GM12874 (cell line): ENCODE results near the gene IGSF21.
A peak's percentile ranks its signal among the peaks of the same experiment; 100 is the strongest.

Experiments used
- TF ChIP-seq, protein P1 (sequence below): IDR thresholded peaks from 2 replicates; pipeline ENCODE4 v1.5.1; 2011; ENCODE audit warnings: low read depth, mild to moderate bottlenecking, control low read depth, low read length, moderate library complexity; ENCODE audit not compliant: insufficient read depth

IGSF21 gene

DNA sequence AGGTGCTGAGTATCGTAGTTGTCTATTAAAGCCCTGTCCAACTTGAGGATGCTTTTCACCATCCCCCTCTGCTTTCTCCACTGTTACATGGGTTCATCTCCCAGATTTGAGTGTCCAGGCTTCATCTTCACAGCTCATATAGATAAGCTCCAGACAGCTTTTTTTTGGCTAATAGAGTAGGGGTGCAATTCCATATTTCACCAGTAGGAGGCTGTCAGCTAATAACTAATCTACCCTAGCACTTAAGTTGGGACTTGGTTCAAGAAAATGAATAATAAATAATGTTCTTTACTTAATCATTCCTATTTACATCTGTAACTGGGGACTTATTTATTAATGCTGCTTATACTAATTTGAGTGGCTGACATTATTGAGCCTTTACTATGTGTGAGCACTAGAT lies 124.5 kb downstream of the IGSF21 start:
- TF ChIP-seq, protein P1, sequence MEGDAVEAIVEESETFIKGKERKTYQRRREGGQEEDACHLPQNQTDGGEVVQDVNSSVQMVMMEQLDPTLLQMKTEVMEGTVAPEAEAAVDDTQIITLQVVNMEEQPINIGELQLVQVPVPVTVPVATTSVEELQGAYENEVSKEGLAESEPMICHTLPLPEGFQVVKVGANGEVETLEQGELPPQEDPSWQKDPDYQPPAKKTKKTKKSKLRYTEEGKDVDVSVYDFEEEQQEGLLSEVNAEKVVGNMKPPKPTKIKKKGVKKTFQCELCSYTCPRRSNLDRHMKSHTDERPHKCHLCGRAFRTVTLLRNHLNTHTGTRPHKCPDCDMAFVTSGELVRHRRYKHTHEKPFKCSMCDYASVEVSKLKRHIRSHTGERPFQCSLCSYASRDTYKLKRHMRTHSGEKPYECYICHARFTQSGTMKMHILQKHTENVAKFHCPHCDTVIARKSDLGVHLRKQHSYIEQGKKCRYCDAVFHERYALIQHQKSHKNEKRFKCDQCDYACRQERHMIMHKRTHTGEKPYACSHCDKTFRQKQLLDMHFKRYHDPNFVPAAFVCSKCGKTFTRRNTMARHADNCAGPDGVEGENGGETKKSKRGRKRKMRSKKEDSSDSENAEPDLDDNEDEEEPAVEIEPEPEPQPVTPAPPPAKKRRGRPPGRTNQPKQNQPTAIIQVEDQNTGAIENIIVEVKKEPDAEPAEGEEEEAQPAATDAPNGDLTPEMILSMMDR: 0 out of 2 replicates have a peak, but pooled peaks have one; percentile 27

DNA sequence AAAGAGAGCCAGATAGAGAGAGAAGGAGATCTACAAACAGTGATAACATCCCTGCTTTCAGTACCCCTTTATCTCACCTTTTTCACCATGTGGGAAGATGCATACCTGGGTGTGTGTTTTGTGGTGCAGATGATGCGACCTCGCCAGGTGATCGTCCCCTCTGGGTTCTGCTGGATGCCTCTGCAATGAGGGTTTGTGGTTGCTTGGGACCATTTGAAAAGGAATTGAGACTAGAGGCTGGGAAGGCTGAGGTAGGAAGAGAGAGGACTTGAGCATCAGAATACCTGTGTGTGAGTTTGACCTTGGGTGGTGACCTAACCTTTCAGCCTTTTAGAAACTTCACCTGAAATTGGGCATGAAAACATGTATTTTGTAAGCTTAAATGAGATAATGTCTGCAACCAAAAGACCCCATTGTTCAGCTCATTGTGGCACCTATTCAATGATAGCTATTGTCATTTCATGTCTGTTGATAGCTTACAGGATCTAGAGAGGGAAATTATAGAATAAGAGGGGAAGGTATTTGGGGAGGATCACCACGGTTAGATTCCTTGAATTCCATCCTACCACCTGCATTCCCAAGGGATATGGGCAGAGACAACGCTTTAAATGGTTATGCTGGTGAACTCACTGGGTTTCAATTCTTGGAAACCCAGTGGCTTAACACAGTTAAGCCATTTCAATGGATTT lies 125.7 kb downstream of the IGSF21 start:
- TF ChIP-seq, protein P1: no peak

DNA sequence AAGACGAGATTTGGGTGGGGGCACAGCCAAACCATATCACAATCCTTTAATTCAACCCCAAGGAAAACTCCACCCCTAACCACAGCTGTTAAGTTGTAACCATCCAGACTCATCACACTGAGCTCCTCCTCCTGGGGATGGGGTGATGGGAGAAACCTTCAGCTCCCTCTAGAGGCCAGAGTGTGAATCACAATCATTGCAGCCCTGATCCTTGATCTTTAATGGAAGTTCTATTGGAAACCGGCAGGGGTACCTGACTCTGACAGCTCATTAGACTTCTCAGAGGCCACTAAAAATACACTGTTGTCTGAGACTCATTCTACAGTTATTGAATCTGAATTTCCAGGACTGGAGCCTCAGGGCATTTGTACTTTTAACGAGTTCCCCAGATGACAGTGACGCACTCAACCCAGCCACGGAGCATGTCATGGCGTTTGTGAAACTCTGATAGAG lies 127.2 kb downstream of the IGSF21 start:
- TF ChIP-seq, protein P1: peak; percentile 74

DNA sequence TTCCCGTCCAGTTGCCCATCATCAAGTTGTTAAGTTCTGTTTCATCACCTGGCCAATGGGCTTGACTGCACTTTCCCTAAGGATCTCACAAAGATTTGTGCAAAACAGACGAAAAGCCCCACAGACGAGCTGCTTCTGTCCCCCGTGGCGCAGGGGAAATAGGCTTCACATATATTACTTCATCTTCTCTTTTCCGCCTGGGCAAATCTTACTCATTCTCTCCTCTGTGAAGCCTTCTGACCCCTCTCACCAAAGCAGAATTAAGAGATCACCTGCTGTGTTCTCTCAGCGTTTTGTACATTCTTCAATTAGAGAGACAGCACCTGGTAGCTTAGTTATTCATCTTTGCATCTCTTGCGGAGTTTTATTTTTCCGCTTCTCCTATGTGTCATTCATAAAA lies 129.8 kb downstream of the IGSF21 start:
- TF ChIP-seq, protein P1: no peak

DNA sequence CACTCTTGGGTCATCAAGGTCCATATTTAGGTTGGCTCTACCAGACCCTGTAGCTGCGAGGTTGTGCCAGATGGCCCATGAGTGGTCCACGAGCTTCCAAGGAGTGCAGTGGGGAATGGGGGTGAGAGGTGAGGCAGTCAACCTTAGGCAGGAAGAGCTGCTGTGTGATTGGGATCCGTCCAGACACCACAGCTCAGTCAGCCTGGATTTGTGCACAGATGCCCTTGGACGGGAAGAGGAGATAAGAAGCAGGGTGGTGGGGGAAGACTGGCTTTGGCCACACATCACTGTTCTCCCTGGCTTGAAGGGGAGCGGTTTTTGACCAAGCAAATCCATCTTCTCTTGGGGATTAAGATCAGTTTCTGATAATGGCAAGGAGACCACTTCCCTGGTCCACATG lies 130.6 kb downstream of the IGSF21 start:
- TF ChIP-seq, protein P1: no peak

DNA sequence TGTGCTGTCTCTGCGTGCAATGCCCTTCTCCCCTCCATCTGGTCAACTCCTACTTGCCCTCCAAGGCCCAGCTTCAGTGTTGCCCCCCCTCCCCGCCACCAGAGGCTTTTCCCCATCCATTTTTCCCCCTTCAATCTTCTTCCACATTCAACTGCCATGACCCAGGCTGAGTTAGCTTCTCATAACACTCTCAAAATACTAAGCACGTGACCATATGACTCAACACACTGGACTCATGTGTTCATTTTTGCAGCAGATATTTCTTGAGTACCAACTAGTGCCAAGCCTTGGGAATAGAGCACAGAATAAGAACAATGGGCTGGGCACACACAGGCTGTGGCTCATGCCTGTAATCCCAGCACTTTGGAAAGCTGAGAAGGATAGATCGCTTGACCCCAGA lies 132.1 kb downstream of the IGSF21 start:
- TF ChIP-seq, protein P1: no peak

DNA sequence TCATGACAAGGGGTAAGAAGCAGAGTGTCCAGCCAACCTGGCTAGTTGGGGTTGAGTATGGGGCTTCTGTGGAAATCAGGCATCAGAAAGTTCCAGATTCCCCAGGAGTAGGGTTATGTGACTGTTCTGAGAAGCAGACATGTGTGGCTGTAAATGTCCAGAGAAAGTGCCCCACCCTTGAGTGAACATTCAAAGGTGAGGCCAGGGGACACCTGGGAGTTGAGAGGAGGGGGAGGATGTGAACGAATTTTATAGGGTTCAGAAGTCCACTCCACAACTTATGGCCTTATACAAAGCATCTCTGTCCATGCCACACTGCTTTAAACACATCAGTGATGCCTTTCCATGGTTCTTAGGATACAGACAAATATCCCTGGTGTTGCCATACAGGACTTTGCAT lies 133.3 kb downstream of the IGSF21 start:
- TF ChIP-seq, protein P1: no peak
